Ovary (tissue), 3 donors: ENCODE data around the gene PPIAL4G.

Source experiments
- CTCF ChIP-seq, 3 donors: fragments of 450-650 bp in 2 of 3; fragments of 200-600 bp in 1 of 3; IDR thresholded peaks; one replicate each; pipeline versions ENCODE4 v1.5.1 to v1.8.0; 2016 to 2022; ENCODE audit warnings: antibody characterized with exemption in 3 of 3, mild to moderate bottlenecking in 1 of 3
- POLR2A ChIP-seq: fragments of 450-650 bp; IDR thresholded peaks from one replicate; pipeline ENCODE4 v1.6.1; 2017; ENCODE audit warnings: antibody characterized with exemption, mild to moderate bottlenecking, moderate library complexity
- donor health status: DM: no; HTN: no; CAD: no.

DNA sequence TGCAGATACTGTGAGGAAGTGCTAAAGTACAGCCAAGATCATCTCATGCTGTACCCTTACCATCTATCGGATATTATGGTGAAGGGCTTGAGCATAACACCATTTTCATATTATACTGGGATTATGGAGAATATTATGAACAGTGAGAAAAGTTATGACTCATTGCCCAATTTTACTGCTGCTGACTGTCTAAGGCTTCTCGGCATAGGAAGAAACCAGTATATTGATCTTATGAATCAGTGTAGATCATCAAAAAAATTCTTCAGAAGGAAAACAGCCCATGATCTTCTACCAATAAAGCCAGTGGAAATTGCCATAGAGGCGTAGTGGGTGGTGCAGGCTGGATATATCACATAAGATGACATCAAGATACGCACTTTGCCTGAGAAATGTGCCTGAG is 47.7 kb downstream of the PPIAL4G start:
- no peak for TF ChIP-seq CTCF (IDR thresholded peaks at IDR 0.05)
- TF ChIP-seq POLR2A = no peak
